Tibial nerve (tissue), 3 donors: Measurements from ENCODE around the gene ZNF778.

Experiments used
- CTCF ChIP-seq, 5 experiments: fragments of 200-600 bp in 3 of 5; fragments of 450-650 bp in 2 of 5; sonication (generic) in 3 of 5; IDR thresholded peaks; one replicate each; pipeline ENCODE4 v1.5.1; 2016 to 2019; ENCODE audit warnings: antibody characterized with exemption in 5 of 5, mild to moderate bottlenecking in 3 of 5, moderate library complexity in 2 of 5
- POLR2A ChIP-seq, 2 donors: fragments of 450-650 bp; IDR thresholded peaks; one replicate each; pipeline ENCODE4 v1.6.1; 2017; ENCODE audit warnings: antibody characterized with exemption in 2 of 2, mild to moderate bottlenecking in 2 of 2, moderate library complexity in 2 of 2

GRCh38 chr16:89174055-89174827 is 43.3 kb upstream of the ZNF778 start:
- TF ChIP-seq CTCF (IDR thresholded peaks at IDR 0.05) (no peak), POLR2A (IDR thresholded peaks at IDR 0.05) (no peak)
